IMR-90 (cell line): Measurements from ENCODE around the gene GABRB3. TPM values are rescaled to one million over a fixed set of nuclear protein-coding genes. Genes with fewer than 3 reads are reported as not detected.

Experiments used
- ATAC-seq: fragments of 200-7000 bp; cut with Tn5 transposase; 2 replicates; pipeline ENCODE4 v1.9.1; 2020; ENCODE audit warnings: low read depth, mild to moderate bottlenecking, moderate library complexity
- BruUV-seq: library from RNA; stranded (reverse); fragments of 400-500 nt; replicated peaks from 2 replicates; lab custom pipeline; 2021; lab: Mats Ljungman, UMichigan
- CTCF ChIA-PET: fragments of 300-600 bp; formaldehyde crosslinking; extraction: SDS; loops from one replicate; lab custom pipeline; 2021; ENCODE audit warnings: antibody characterized with exemption; lab: Yijun Ruan, JAX
- POLR2A ChIA-PET: fragments of 300-600 bp; sonication (Branson Sonifier 250); formaldehyde crosslinking; loops from one replicate; lab custom pipeline; 2022; ENCODE audit warnings: antibody characterized with exemption; ENCODE audit not compliant: unreplicated experiment; lab: Charles Lee
- DNase-seq: peaks from one replicate; pipeline ENCODE4 v3.0.0; 2013
- H2AFZ ChIP-seq: replicated peaks from 2 replicates; pipeline ENCODE3; 2013; ENCODE audit warnings: low read length, mild to moderate bottlenecking; ENCODE audit not compliant: poor library complexity
- H2AK5ac ChIP-seq: 2 replicates; pipeline ENCODE4 v1.6.1; 2013; ENCODE audit warnings: low read depth, low read length, inconsistent platforms
- H2AK9ac ChIP-seq: replicated peaks from 2 replicates; pipeline ENCODE3; 2013; ENCODE audit warnings: mild to moderate bottlenecking, low read depth, low read length, moderate library complexity; ENCODE audit not compliant: poor library complexity
- H2BK120ac ChIP-seq: 2 replicates; pipeline ENCODE4 v1.6.1; 2013; ENCODE audit warnings: low read depth, low read length, inconsistent platforms
- H2BK15ac ChIP-seq: 3 replicates; pipeline ENCODE4 v1.6.1; 2013; ENCODE audit warnings: low read depth, low read length, inconsistent platforms
- H2BK20ac ChIP-seq: 2 replicates; pipeline ENCODE4 v1.6.1; 2013; ENCODE audit warnings: low read depth, mild to moderate bottlenecking, inconsistent platforms, low read length, moderate library complexity
- H2BK5ac ChIP-seq: 2 replicates; pipeline ENCODE4 v1.6.1; 2013; ENCODE audit warnings: mild to moderate bottlenecking, low read depth, low read length, inconsistent platforms; ENCODE audit not compliant: poor library complexity, severe bottlenecking
- H3K14ac ChIP-seq: replicated peaks from 2 replicates; pipeline ENCODE4 v1.6.1; 2013; ENCODE audit warnings: low read depth, low read length, inconsistent platforms
- H3K18ac ChIP-seq: 2 replicates; pipeline ENCODE4 v1.6.1; 2013; ENCODE audit warnings: low read depth, low read length, control low read depth
- H3K23ac ChIP-seq: 2 replicates; pipeline ENCODE4 v1.6.1; 2013; ENCODE audit warnings: low read depth, low read length, inconsistent platforms
- H3K27ac ChIP-seq: 2 replicates; pipeline ENCODE4 v1.5.1; 2013; ENCODE audit warnings: mild to moderate bottlenecking, control low read depth, low read length; ENCODE audit not compliant: insufficient read depth
- H3K27me3 ChIP-seq: 2 replicates; pipeline ENCODE4 v1.6.1; 2013; ENCODE audit warnings: low read length; ENCODE audit not compliant: control insufficient read depth, insufficient read depth
- H3K36me3 ChIP-seq: 2 replicates; pipeline ENCODE4 v1.6.1; 2013; ENCODE audit warnings: low read length, mixed read lengths; ENCODE audit not compliant: control insufficient read depth, insufficient read depth
- H3K4ac ChIP-seq: 2 replicates; pipeline ENCODE4 v1.6.1; 2013; ENCODE audit warnings: low read depth, low read length, inconsistent platforms
- H3K4me1 ChIP-seq: 2 replicates; pipeline ENCODE4 v1.6.1; 2013; ENCODE audit warnings: low read length, mixed read lengths; ENCODE audit not compliant: control insufficient read depth, insufficient read depth
- H3K4me2 ChIP-seq: 2 replicates; pipeline ENCODE4 v1.6.1; 2013; ENCODE audit warnings: low read depth, mild to moderate bottlenecking, control low read depth, low read length, moderate library complexity
- H3K4me3 ChIP-seq: 2 replicates; pipeline ENCODE4 v1.5.1; 2013; ENCODE audit warnings: low read depth, mild to moderate bottlenecking, control low read depth, low read length, moderate library complexity; ENCODE audit not compliant: insufficient read depth
- H3K56ac ChIP-seq: 2 replicates; pipeline ENCODE4 v1.6.1; 2013; ENCODE audit warnings: low read length, inconsistent platforms; ENCODE audit not compliant: insufficient read depth; ENCODE audit errors: extremely low read depth
- H3K79me1 ChIP-seq, 2 experiments: 2 replicates each; pipeline ENCODE4 v1.6.1; 2013; ENCODE audit warnings: low read length in 2 of 2, inconsistent platforms in 1 of 2, low read depth in 1 of 2
- H3K9ac ChIP-seq: 2 replicates; pipeline ENCODE4 v1.6.1; 2013; ENCODE audit warnings: low read depth, low read length, control low read depth
- H3K9me1 ChIP-seq: 2 replicates; pipeline ENCODE4 v1.6.1; 2013; ENCODE audit warnings: low read length, inconsistent platforms; ENCODE audit not compliant: insufficient read depth
- H3K9me3 ChIP-seq: 2 replicates; pipeline ENCODE4 v1.6.1; 2013; ENCODE audit warnings: low read length; ENCODE audit not compliant: control insufficient read depth, insufficient read depth
- H4K20me1 ChIP-seq: 2 replicates; pipeline ENCODE4 v1.6.1; 2013; ENCODE audit warnings: low read length, inconsistent platforms; ENCODE audit not compliant: insufficient read depth
- H4K5ac ChIP-seq: 2 replicates; pipeline ENCODE4 v1.6.1; 2013; ENCODE audit warnings: mild to moderate bottlenecking, low read depth, low read length, control low read depth
- H4K8ac ChIP-seq, 2 experiments: 2 replicates each; pipeline ENCODE4 v1.6.1; 2013; ENCODE audit warnings: low read depth in 2 of 2, low read length in 2 of 2, control low read depth in 1 of 2, inconsistent platforms in 1 of 2
- H4K91ac ChIP-seq: 2 replicates; pipeline ENCODE4 v1.6.1; 2013; ENCODE audit warnings: low read depth, low read length, inconsistent platforms; ENCODE audit not compliant: insufficient read depth
- POLR2A ChIP-seq: IDR thresholded peaks from 2 replicates; pipeline ENCODE4 v1.6.1; 2012; ENCODE audit warnings: mild to moderate bottlenecking, low read depth, low read length
- USF2 ChIP-seq: fragments of 150-350 bp; IDR thresholded peaks from 2 replicates; pipeline ENCODE4 v1.6.1; 2017; ENCODE audit warnings: mild to moderate bottlenecking, antibody characterized with exemption, low read length, low read depth
- WGBS, 2 experiments: methylation state at CpG; one replicate each; pipeline versions ENCODE4 v1.1.5 to v1.1.7; 2013; ENCODE audit warnings: missing lambda C conversion rate in 2 of 2; ENCODE audit not compliant: insufficient read length in 1 of 2; ENCODE audit errors: extremely low coverage in 2 of 2; 5-methylcytosine and 5-hydroxymethylcytosine counted together
- dilution Hi-C: fragments of 300-500 bp; cut with HindIII; formaldehyde crosslinking; loops from one replicate; pipeline ENCODE4 v1.14.3; 2018; ENCODE audit warnings: low sequenced_read_pairs; ENCODE audit not compliant: unreplicated experiment
- in situ Hi-C: fragments of 300-500 bp; cut with MboI; formaldehyde crosslinking; loops from 3 replicates; pipeline ENCODE4 v1.14.3; 2019; ENCODE audit warnings: low sequenced_read_pairs, inconsistent platforms, mixed read lengths
- intact Hi-C: fragments of 100-400 bp; cut with micrococcal nuclease; formaldehyde crosslinking; loops from 2 replicates; pipeline ENCODE4 v1.10.0; 2022
- polyA plus RNA-seq, 3 experiments: library from polyadenylated mRNA; depleted of rRNA; stranded (reverse); fragments of >200 nt; gene quantifications; 2 replicates each; pipeline ENCODE4 v1.2.3, GENCODE V29; 2012; ENCODE audit warnings: low replicate concordance in 1 of 3
- total RNA-seq: library from RNA; depleted of rRNA; stranded (reverse); fragments of >200 nt; gene quantifications from 2 replicates; pipeline ENCODE4 v1.2.3, GENCODE V29; 2012

GABRB3 gene
- total and polyA plus RNA-seq, 2 of the 4 experiments (the other 2 are of a cell fraction), result 0.36 to 0.54 TPM

GRCh38 chr15:26598704-26599103, 174.2 kb downstream of the GABRB3 start:
- Histone ChIP-seq H4K91ac (no peak overlapping the region), H3K23ac (no peak overlapping the region), H3K9me1 (no peaks in the 10 kb centered on the region), H3K4me3 (no peak overlapping the region), H2AK9ac (no peak overlapping the region), H2AFZ (no peak overlapping the region), H4K20me1 (no peaks in the 10 kb centered on the region), H2BK15ac (no peak overlapping the region), H3K36me3 (no peaks in the 10 kb centered on the region), H3K4me1 (no peaks in the 10 kb centered on the region), H2BK5ac (no peak overlapping the region), H3K4me2 (no peak overlapping the region), H3K4ac (no peak overlapping the region), H3K56ac (no peak overlapping the region), H2AK5ac (no peak overlapping the region), H3K9ac (no peak overlapping the region), H2BK20ac (no peak overlapping the region), H3K27ac (no peak overlapping the region), H4K8ac (no peak overlapping the region), H3K9me3 (peaks cover 13% of the 10 kb centered on the region), H3K14ac (no peak overlapping the region), H3K18ac (no peak overlapping the region), H3K79me1 (no peaks in the 10 kb centered on the region), H3K27me3 (no peaks in the 10 kb centered on the region), H2BK120ac (no peak overlapping the region), H4K5ac (no peak overlapping the region)
- DNase-seq, result no peak
- in situ Hi-C loops, result no loop called here
- POLR2A ChIA-PET, result no interaction called here
- no peak for ATAC-seq
- intact Hi-C loops, result no loop called here
- TF ChIP-seq USF2 (no peak), POLR2A (no peak)
- CTCF ChIA-PET, result no interaction called here
- no TSS peak for BruUV-seq
- dilution Hi-C loops, result no loop called here
- WGBS, 2 experiments, result no CpG with 5 or more reads among the region's 2 CpGs
